CD4-positive, alpha-beta T cell (primary cell): ENCODE measurements around the gene SLC17A8. TPM values are rescaled to one million over a fixed set of nuclear protein-coding genes. Genes with fewer than 3 reads are reported as not detected.

Source experiments
- ATAC-seq: fragments of 200-7000 bp; cut with Tn5 transposase; one replicate; pipeline ENCODE4 v1.10.0; 2022; ENCODE audit warnings: mild to moderate bottlenecking; ENCODE audit not compliant: poor library complexity
- CTCF ChIA-PET: fragments of 350-600 bp; sonication (Branson Sonifier 250); formaldehyde crosslinking; loops from one replicate; lab custom pipeline; 2021; ENCODE audit warnings: antibody characterized with exemption, inconsistent platforms; lab: Charles Lee
- POLR2A ChIA-PET: fragments of 350-600 bp; sonication (Branson Sonifier 250); formaldehyde crosslinking; loops from one replicate; lab custom pipeline; 2021; ENCODE audit warnings: antibody characterized with exemption, inconsistent platforms; lab: Charles Lee
- DNase-seq, 14 experiments: peaks; one replicate each; pipeline ENCODE4 v3.0.0-alpha.2; 2013 to 2020; ENCODE audit warnings: mixed read lengths in 2 of 14
- H3K27ac ChIP-seq, 2 donors: one replicate each; pipeline versions ENCODE4 v1.5.1 to v1.7.0; 2013; ENCODE audit warnings: low read length in 2 of 2, low read depth in 1 of 2, mild to moderate bottlenecking in 1 of 2
- H3K27me3 ChIP-seq, 2 experiments: 1 replicate in 1 of 2; 2 replicates in 1 of 2; pipeline versions ENCODE4 v1.6.1 to v1.7.0; 2013; ENCODE audit warnings: low read length in 2 of 2, control low read depth in 1 of 2, mild to moderate bottlenecking in 1 of 2, moderate library complexity in 1 of 2; ENCODE audit not compliant: insufficient read depth in 2 of 2, control insufficient read depth in 1 of 2
- H3K36me3 ChIP-seq: one replicate; pipeline ENCODE4 v1.6.1; 2013; ENCODE audit warnings: low read length, control low read depth; ENCODE audit not compliant: insufficient read depth
- H3K4me1 ChIP-seq: one replicate; pipeline ENCODE4 v1.6.1; 2013; ENCODE audit warnings: low read length, control low read depth; ENCODE audit not compliant: insufficient read depth
- H3K4me3 ChIP-seq: one replicate; pipeline ENCODE4 v1.5.1; 2013; ENCODE audit warnings: mild to moderate bottlenecking, low read length, moderate library complexity
- H3K9me3 ChIP-seq, 2 experiments: 1 replicate in 1 of 2; 2 replicates in 1 of 2; pipeline versions ENCODE4 v1.6.1 to v1.7.0; 2013; ENCODE audit warnings: low read length in 2 of 2, mild to moderate bottlenecking in 2 of 2, control low read depth in 1 of 2, moderate library complexity in 1 of 2; ENCODE audit not compliant: control insufficient read depth in 1 of 2, insufficient read depth in 1 of 2
- H3K27ac Mint-ChIP-seq: one replicate; pipeline ENCODE4 v1.8.0; 2020; ENCODE audit warnings: mixed read lengths
- H3K27me3 Mint-ChIP-seq: one replicate; pipeline ENCODE4 v1.8.0; 2021; ENCODE audit warnings: mixed read lengths
- H3K36me3 Mint-ChIP-seq: one replicate; pipeline ENCODE4 v1.8.0; 2021; ENCODE audit warnings: low read depth, mixed read lengths
- H3K4me1 Mint-ChIP-seq: one replicate; pipeline ENCODE4 v1.8.0; 2021; ENCODE audit warnings: low read depth, mixed read lengths
- H3K4me3 Mint-ChIP-seq: one replicate; pipeline ENCODE4 v1.8.0; 2020; ENCODE audit warnings: mild to moderate bottlenecking, mixed read lengths
- H3K9me3 Mint-ChIP-seq: one replicate; pipeline ENCODE4 v1.8.0; 2020; ENCODE audit warnings: mixed read lengths
- CTCF ChIP-seq: fragments of 200-600 bp; IDR thresholded peaks from one replicate; pipeline ENCODE4 v1.8.0; 2022; ENCODE audit warnings: antibody characterized with exemption, mild to moderate bottlenecking
- intact Hi-C, 2 experiments: fragments of 100-400 bp; cut with DNase I in 1 of 2; cut with micrococcal nuclease in 1 of 2; formaldehyde crosslinking; loops; one replicate each; pipeline versions ENCODE4 v1.15.1 to v1.9.0; 2023 to 2025; cut with DNase I, micrococcal nuclease
- total RNA-seq, 174 experiments: library from RNA in 2 of 174; stranded (reverse) in 2 of 174; gene quantifications; one replicate each; pipeline ENCODE4 v1.2.3 and lab custom pipeline; 2021 to 2026

The SLC17A8 gene
- total RNA-seq, 2 experiments from 2014 or later = not detected

GRCh38 chr12:100359248-100359647, 2.4 kb downstream of the SLC17A8 start:
- H3K4me3 Mint-ChIP-seq = no peak overlapping the region
- no peaks in the 10 kb centered on the region for H3K36me3 Mint-ChIP-seq
- no peaks in the 10 kb centered on the region for H3K4me1 Mint-ChIP-seq
- Histone ChIP-seq H3K4me3 (no peak overlapping the region), H3K36me3 (no peaks in the 10 kb centered on the region), H3K27me3 (peaks cover 5 to 15% of the 10 kb centered on the region in 2 experiments), H3K9me3 (no peaks in the 10 kb centered on the region), H3K27ac (no peak overlapping the region), H3K4me1 (no peaks in the 10 kb centered on the region)
- ChIA-PET POLR2A (no interaction called here), CTCF (no interaction called here)
- intact Hi-C loops = no loop called here
- peaks cover 60% of the 10 kb centered on the region for H3K27me3 Mint-ChIP-seq
- ATAC-seq = no peak
- TF ChIP-seq CTCF = no peak
- no peak overlapping the region for H3K27ac Mint-ChIP-seq
- H3K9me3 Mint-ChIP-seq = no peaks in the 10 kb centered on the region
- DNase-seq = no peak

- Mint-ChIP-seq H3K4me3 (no peak overlapping the region), H3K4me1 (no peaks in the 10 kb centered on the region), H3K27me3 (peaks cover 60% of the 10 kb centered on the region), H3K27ac (no peak overlapping the region), H3K9me3 (no peaks in the 10 kb centered on the region), H3K36me3 (no peaks in the 10 kb centered on the region)
- no peak overlapping the region for H3K27ac ChIP-seq
- TF ChIP-seq CTCF = no peak
- peaks cover 5 to 15% of the 10 kb centered on the region in 2 experiments for H3K27me3 ChIP-seq
- H3K36me3 ChIP-seq = no peaks in the 10 kb centered on the region
- no peak overlapping the region for H3K4me3 ChIP-seq
- no peak for ATAC-seq
- no peaks in the 10 kb centered on the region for H3K4me1 ChIP-seq
- ChIA-PET POLR2A (no interaction called here), CTCF (no interaction called here)
- H3K9me3 ChIP-seq = no peaks in the 10 kb centered on the region
- no peak for DNase-seq
- intact Hi-C loops = no loop called here
Observed at GRCh38 chr12:100359822-100360221, 2.9 kb downstream of the SLC17A8 start.

GRCh38 chr12:100360450-100360849, 3.6 kb downstream of the SLC17A8 start:
- peaks cover 60% of the 10 kb centered on the region for H3K27me3 Mint-ChIP-seq
- H3K4me1 Mint-ChIP-seq = no peaks in the 10 kb centered on the region
- Histone ChIP-seq H3K9me3 (no peaks in the 10 kb centered on the region), H3K27ac (no peak overlapping the region), H3K36me3 (no peaks in the 10 kb centered on the region), H3K27me3 (peaks cover 5 to 15% of the 10 kb centered on the region in 2 experiments), H3K4me3 (no peak overlapping the region), H3K4me1 (no peaks in the 10 kb centered on the region)
- intact Hi-C loops = no loop called here
- no peak for TF ChIP-seq CTCF
- POLR2A ChIA-PET = no interaction called here
- no peak for DNase-seq
- H3K4me3 Mint-ChIP-seq = no peak overlapping the region
- no peaks in the 10 kb centered on the region for H3K36me3 Mint-ChIP-seq
- CTCF ChIA-PET = no interaction called here
- no peaks in the 10 kb centered on the region for H3K9me3 Mint-ChIP-seq
- ATAC-seq = no peak
- no peak overlapping the region for H3K27ac Mint-ChIP-seq
